GM12872 (cell line): ENCODE data around the gene ANKRD27.

ENCODE experiments used
- TF ChIP-seq, protein P1 (sequence below): IDR thresholded peaks from 3 replicates; pipeline ENCODE4 v1.5.1; 2011; ENCODE audit warnings: low read depth, mild to moderate bottlenecking, low read length, moderate library complexity; ENCODE audit not compliant: insufficient read depth

The ANKRD27 gene

DNA sequence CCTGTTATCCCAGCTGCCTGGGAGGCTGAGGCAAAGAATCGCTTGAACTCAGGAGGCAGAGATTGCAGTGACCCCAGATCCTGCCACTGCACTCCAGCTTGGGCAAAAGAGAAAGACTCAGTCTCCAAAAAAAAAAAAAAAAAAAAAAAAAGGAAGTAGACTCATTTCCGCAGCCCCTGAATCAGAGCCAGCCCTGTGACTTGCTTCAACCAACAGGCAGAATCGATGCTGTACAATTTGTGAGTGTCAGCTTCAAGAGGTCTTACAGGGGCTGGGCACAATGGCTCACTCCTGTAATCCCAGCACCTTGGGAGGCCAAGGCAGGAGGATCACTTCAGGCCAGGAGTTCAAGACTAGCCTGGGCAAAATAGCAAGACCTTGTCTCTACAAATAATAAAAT, 12.8 kb downstream of the ANKRD27 start:
- TF ChIP-seq, protein P1, sequence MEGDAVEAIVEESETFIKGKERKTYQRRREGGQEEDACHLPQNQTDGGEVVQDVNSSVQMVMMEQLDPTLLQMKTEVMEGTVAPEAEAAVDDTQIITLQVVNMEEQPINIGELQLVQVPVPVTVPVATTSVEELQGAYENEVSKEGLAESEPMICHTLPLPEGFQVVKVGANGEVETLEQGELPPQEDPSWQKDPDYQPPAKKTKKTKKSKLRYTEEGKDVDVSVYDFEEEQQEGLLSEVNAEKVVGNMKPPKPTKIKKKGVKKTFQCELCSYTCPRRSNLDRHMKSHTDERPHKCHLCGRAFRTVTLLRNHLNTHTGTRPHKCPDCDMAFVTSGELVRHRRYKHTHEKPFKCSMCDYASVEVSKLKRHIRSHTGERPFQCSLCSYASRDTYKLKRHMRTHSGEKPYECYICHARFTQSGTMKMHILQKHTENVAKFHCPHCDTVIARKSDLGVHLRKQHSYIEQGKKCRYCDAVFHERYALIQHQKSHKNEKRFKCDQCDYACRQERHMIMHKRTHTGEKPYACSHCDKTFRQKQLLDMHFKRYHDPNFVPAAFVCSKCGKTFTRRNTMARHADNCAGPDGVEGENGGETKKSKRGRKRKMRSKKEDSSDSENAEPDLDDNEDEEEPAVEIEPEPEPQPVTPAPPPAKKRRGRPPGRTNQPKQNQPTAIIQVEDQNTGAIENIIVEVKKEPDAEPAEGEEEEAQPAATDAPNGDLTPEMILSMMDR: no peak

GRCh38 chr19:32661318-32661717, 13.7 kb downstream of the ANKRD27 start:
- TF ChIP-seq, protein P1: no peak

- TF ChIP-seq, protein P1: no peak
These were observed 16.5 kb downstream of the ANKRD27 start for GRCh38 chr19:32658527-32658926.

GRCh38 chr19:32658075-32658474, 16.9 kb downstream of the ANKRD27 start:
- TF ChIP-seq, protein P1: no peak

GRCh38 chr19:32653599-32653915, 21.4 kb downstream of the ANKRD27 start:
- TF ChIP-seq, protein P1: no peak

DNA sequence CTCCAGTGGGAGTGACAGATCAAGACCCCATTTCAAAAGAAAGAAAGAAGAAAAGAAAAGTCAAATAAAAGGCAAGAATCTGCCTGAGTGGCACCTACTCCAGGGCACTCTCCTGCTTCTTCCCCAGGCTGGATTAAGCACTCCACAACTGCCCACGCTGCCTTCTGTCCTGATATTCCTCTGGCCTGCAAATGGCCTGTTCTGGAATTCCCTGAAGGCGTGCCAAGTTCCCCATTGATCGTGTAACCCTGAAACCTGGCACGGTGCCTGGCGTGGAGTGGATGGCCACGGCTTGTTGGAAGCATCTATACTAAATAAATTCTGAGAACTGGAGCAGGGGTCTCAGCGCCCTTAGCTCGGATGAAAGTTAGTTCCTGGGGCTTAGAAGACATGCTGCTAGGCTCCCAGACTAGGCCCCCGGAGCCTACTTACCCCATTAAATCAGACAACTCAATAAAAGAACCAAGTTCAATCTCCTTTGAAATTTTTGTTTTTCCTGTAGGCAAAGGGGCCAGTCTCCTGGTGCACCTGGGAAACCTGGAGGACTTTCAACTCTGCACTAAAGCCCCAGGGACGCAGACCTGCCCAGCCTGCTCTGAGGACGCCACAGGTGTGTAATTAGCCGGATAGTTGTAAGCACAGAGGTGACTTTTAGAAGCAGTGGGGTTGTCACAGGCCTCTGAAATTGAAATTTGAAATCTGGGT, 21.9 kb downstream of the ANKRD27 start:
- TF ChIP-seq, protein P1: no peak

DNA sequence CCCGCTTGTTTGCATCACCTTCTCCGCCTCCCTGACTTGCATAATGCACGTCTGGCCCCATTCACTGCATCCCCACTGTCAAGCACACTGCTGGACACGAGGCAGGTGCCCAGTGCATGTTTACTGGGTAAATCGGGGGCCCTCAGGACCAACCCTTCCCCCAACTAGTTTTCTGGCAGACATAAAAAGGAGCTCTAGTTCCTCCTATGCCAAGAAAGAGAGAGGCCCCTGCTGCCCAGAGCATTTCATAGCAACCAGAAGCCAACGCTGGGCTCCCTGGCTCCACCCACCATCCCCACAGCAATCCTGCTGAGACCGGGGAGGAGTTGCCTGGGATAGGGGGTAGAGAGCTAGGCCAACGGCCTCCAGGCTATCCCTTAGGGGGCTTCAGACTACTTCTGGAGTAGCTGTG, 23.2 kb downstream of the ANKRD27 start:
- TF ChIP-seq, protein P1: no peak
